TTC549 (cell line): ENCODE measurements around the gene ZNF860.

Experiments used
- FAIRE-seq: peaks from 2 replicates; lab custom pipeline; 2012; peaks lifted over from hg19 to GRCh38; lab: Jason Lieb, UNC

Gene ZNF860

GRCh38 chr3:31981206-31982181 is at the start of gene ZNF860, which contains the start of gene OSBPL10:
Gene ZNF860, plus strand, starts transcription at chr3:31981750. Its CDS starts 7,330 bp downstream, at chr3:31989080.
Gene OSBPL10, minus strand, starts transcription at chr3:31981262. Its CDS starts 83 bp downstream, at chr3:31981179.
- FAIRE-seq = no peak

- FAIRE-seq = no peak
Measured at GRCh38 chr3:31932990-31933389, 48.6 kb upstream of the ZNF860 start.

GRCh38 chr3:31934018-31934417 is 47.5 kb upstream of the ZNF860 start:
- FAIRE-seq = no peak

DNA sequence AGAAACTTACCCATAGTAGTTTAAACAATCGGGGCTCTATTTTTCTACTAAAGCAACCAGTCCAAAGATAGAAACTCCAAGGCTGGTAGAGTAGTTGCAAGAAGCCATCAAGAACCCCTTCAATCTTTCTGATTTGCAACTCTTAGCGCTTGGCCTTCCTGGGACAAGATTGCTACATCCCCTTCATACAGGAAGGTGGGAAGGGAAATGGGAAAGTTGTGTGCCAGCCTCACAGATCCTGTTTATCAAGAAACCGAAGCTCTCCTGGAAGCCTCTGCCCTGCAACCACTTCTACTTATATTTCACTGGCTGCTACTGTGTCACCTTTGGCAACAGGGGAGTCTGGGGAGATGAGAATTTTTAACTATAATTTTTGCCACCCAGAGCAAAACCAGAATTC is 46.7 kb upstream of the ZNF860 start:
- FAIRE-seq = no peak

- no peak for FAIRE-seq
Measured at GRCh38 chr3:31936420-31937060, 45.0 kb upstream of the ZNF860 start.

GRCh38 chr3:31937225-31937624 is 44.3 kb upstream of the ZNF860 start:
- FAIRE-seq = no peak

GRCh38 chr3:31942446-31942845 is 39.1 kb upstream of the ZNF860 start:
- FAIRE-seq = no peak

DNA sequence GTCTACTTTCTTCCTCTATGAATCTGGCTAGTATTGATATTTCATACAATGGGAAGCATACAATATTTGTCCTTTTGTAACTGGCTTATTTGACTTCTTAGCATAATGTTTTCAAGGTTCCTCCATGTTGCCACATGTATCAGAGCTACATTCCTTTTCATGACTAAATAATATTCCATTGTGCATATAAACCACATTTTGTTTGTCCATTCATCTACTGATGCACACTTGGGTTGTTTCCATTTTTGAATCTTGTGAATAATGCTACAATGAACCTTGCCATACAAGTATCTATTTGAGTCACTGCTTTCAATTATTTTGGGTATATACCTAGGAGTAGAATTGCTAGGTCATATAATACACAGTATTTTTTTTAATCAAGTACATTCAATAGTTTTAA is 38.5 kb upstream of the ZNF860 start:
- no peak for FAIRE-seq

- FAIRE-seq = no peak
Measured at GRCh38 chr3:31945738-31946052, 35.9 kb upstream of the ZNF860 start.

- FAIRE-seq = no peak
Measured at GRCh38 chr3:31946484-31947081, 35.0 kb upstream of the ZNF860 start.

GRCh38 chr3:31947162-31947561 is 34.4 kb upstream of the ZNF860 start:
- FAIRE-seq = no peak

- no peak for FAIRE-seq
Measured at GRCh38 chr3:31947671-31948091, 33.9 kb upstream of the ZNF860 start.

- FAIRE-seq = no peak
Measured at GRCh38 chr3:31948280-31948679, 33.3 kb upstream of the ZNF860 start.

GRCh38 chr3:31952205-31952604 is 29.3 kb upstream of the ZNF860 start:
- FAIRE-seq = no peak

GRCh38 chr3:31953091-31953490 is 28.5 kb upstream of the ZNF860 start:
- FAIRE-seq = no peak

GRCh38 chr3:31953636-31954035 is 27.9 kb upstream of the ZNF860 start:
- no peak for FAIRE-seq

- no peak for FAIRE-seq
Measured at GRCh38 chr3:31955581-31955980, 26.0 kb upstream of the ZNF860 start.

- FAIRE-seq = no peak
Measured at GRCh38 chr3:31957106-31957505, 24.4 kb upstream of the ZNF860 start.

- FAIRE-seq = no peak
Measured at GRCh38 chr3:31958701-31959152, 22.8 kb upstream of the ZNF860 start.

- no peak for FAIRE-seq
Measured at GRCh38 chr3:31959251-31959650, 22.3 kb upstream of the ZNF860 start.

DNA sequence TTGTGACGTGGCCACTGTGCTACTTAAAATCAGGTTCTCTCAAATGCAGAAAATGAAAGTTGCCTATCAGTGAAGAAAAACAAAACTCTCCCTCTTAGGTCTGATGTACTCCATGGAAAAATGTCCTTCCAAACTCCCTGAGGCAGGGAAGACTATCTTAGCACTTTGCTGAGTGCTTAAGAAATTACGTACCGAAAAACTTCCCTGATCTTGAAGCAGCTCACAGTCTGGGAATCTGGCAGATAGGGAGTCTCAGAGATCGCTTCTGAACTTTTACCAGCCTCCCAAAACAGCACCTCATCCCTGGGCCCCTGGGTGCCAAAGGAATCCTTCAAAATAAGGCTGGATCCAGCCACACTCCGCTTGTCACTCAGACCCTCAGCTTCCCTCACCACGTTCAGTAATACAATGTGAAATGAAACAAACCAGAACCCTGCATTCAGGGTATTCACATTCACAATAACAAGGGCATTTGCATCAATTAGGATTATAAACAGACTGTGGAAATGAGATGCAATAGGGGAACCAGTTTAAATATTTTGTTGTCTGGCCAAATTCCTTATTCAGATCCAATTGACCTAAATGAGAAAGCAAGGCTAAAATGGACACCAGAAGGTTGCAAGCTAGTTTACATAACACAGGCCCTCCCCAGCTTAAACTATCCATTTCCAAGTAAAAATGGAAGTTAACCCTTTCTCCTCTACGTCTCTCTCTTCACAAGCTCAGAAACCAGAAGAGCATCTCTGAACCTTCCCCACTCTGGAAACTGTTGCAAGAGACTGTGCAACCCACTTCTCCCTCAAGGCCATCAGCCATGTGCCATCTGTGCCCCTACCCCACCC is 21.4 kb upstream of the ZNF860 start:
- no peak for FAIRE-seq

- no peak for FAIRE-seq
Measured at GRCh38 chr3:31960793-31961431, 20.6 kb upstream of the ZNF860 start.
